ENCODE results near the gene SERF2. TPM values are rescaled to one million over a fixed set of nuclear protein-coding genes. Genes with fewer than 3 reads are reported as not detected.
A peak's percentile ranks its signal among the peaks of the same experiment; 100 is the strongest.

The SERF2 gene
- total and polyA plus RNA-seq, 2 of the 8 experiments (the other 6 are each of a cell fraction or from before 2014, with no cell fraction given) = 655 to 999 TPM

GRCh38 chr15:43826508-43827341, 34.6 kb downstream of the SERF2 start, which contains the start of gene WDR76:
WDR76 (plus strand) TSS chr15:43827002; CDS start chr15:43827033, 31 bp downstream.
- Histone ChIP-seq H2BK120ac (replicated peaks; ENCODE audit: low read depth, low read length) (no peak within 1 kb of the TSS), H2BK20ac (ENCODE audit: low read length) (no peak within 1 kb of the TSS), H3K4me1 (replicated peaks in 1 of 4; ENCODE audit: control insufficient read depth in 3 of 4, insufficient read depth in 4 of 4, low read length in 3 of 4) (peaks cover 0 to 4% (median 2%) of the 10 kb centered on the region in 4 experiments; a peak in 4 of 7 replicates), H3K4ac (replicated peaks; ENCODE audit: insufficient read length, low read depth, low read length) (no peak within 1 kb of the TSS), H2AK5ac (ENCODE audit: low read depth, low read length) (no peak within 1 kb of the TSS), H3K18ac (ENCODE audit: extremely low read depth, low read length) (peak within 1 kb of the TSS; percentile 62; the same call in 1 of the 2 replicates), H3K27me3 (replicated peaks in 1 of 4; ENCODE audit: control insufficient read depth in 3 of 4, extremely low read depth in 1 of 4, insufficient read depth in 3 of 4, low read length in 3 of 4) (peaks cover 0 to 16% (median 4%) of the 10 kb centered on the region in 4 experiments; a peak in 4 of 7 replicates), H3K79me1 (ENCODE audit: low read depth, low read length) (no peaks in the 10 kb centered on the region), H3K14ac (ENCODE audit: insufficient read length) (no peak within 1 kb of the TSS), H3K56ac (replicated peaks; ENCODE audit: insufficient read length, low read depth, low read length) (no peak within 1 kb of the TSS), H3K36me3 (ENCODE audit: control insufficient read depth in 2 of 4, insufficient read depth in 4 of 4, low read length in 3 of 4) (peaks cover 0 to 5% (median 0%) of the 10 kb centered on the region in 4 experiments; a peak in 1 of 8 replicates), H3K27ac (ENCODE audit: low read depth, low read length) (peak within 1 kb of the TSS; percentile 36; the same call in 1 of the 2 replicates), H4K5ac (ENCODE audit: insufficient read length, low read depth, low read length) (no peak within 1 kb of the TSS), H4K91ac (replicated peaks; ENCODE audit: insufficient read length, low read length) (no peak within 1 kb of the TSS), H3K4me2 (ENCODE audit: insufficient read depth in 1 of 2, low read depth in 2 of 2, low read length in 2 of 2) (peak within 1 kb of the TSS; percentile 64 to 80), H4K20me1 (replicated peaks in 1 of 2; ENCODE audit: control insufficient read depth in 1 of 2, insufficient read depth in 2 of 2, low read length in 2 of 2) (no peaks in the 10 kb centered on the region), H3K23me2 (ENCODE audit: low read depth, low read length) (no peaks in the 10 kb centered on the region), H2BK15ac (ENCODE audit: low read length) (no peak within 1 kb of the TSS), H2BK12ac (ENCODE audit: low read depth, low read length) (no peak within 1 kb of the TSS; the same call in 1 of the 2 replicates), H2BK5ac (ENCODE audit: low read depth, low read length) (no peak within 1 kb of the TSS), H3K4me3 (ENCODE audit: extremely low read depth in 1 of 4, insufficient read depth in 2 of 4, low read depth in 3 of 4, low read length in 4 of 4) (peak within 1 kb of the TSS; percentile 57 to 82 (median 62)), H3K79me2 (ENCODE audit: control insufficient read depth in 1 of 2, insufficient read depth in 2 of 2, low read length in 2 of 2) (peaks cover 3 to 15% of the 10 kb centered on the region in 2 experiments), H3K9me3 (ENCODE audit: insufficient read depth in 2 of 2, low read depth in 1 of 2, low read length in 1 of 2) (peaks cover 0 to 3% of the 10 kb centered on the region in 2 experiments; a peak in 2 of 4 replicates), H3K23ac (ENCODE audit: insufficient read length) (no peak within 1 kb of the TSS), H4K8ac (ENCODE audit: extremely low read depth, insufficient read depth, low read length) (peak within 1 kb of the TSS; percentile 90), H3K9ac (replicated peaks in 1 of 4; ENCODE audit: extremely low read depth in 1 of 4, low read depth in 3 of 4, low read length in 3 of 4) (peak within 1 kb of the TSS; percentile 74 to 92 (median 78)), H2AFZ (ENCODE audit: low read length) (peak within 1 kb of the TSS; percentile 92)
- no peak for FAIRE-seq
- CTCF ChIA-PET (ENCODE audit: partially characterized antibody) = interaction anchor here (0.7 kb wide), 1 partner anchor 14 kb away, joined by 3 read pairs; no protein-coding TSS in a partner anchor
- POLR2A ChIA-PET (ENCODE audit: partially characterized antibody) = interaction anchor here (0.6 to 2.0 kb wide), 6 partner anchors 17 to 343 kb away, joined by 3 to 8 read pairs (median 4); partner anchors contain the start of genes ELL3, HYPK and SERINC4
- 16% methylated on average over 48 of the region's 48 CpGs; no CpG with 5 or more reads in 1 of the 2 experiments for WGBS, 2 experiments (ENCODE audit: extremely low coverage in 1 of 2, insufficient coverage in 1 of 2, insufficient read length in 1 of 2, insufficient replicate concordance in 2 of 2, low coverage in 1 of 2, low lambda C conversion rate in 2 of 2, missing lambda C conversion rate in 1 of 2)
- peak; percentile 60 to 89 for DNase-seq (ENCODE audit: low read depth in 1 of 2, low spot score in 2 of 2)
- no peak for TF ChIP-seq MAFK (IDR thresholded peaks at IDR 0.05; ENCODE audit: low read depth, low read length)
- no peak for TF ChIP-seq ATF3 (IDR thresholded peaks at IDR 0.05; ENCODE audit: insufficient read depth, low read depth, low read length)
- TF ChIP-seq EP300 (IDR thresholded peaks at IDR 0.05; ENCODE audit: borderline replicate concordance in 1 of 2, low read depth in 2 of 2, low read length in 2 of 2) = no peak
- TF ChIP-seq CREB1 (IDR thresholded peaks at IDR 0.05) = no peak
- TF ChIP-seq GABPA (IDR thresholded peaks at IDR 0.05; ENCODE audit: borderline replicate concordance, insufficient read depth, low read length) = no peak
- peak; percentile 67; the same call in 1 of the 2 replicates for TF ChIP-seq KDM1A (IDR thresholded peaks at IDR 0.05; ENCODE audit: borderline replicate concordance, low read length)
- no peak for TF ChIP-seq TAF1 (IDR thresholded peaks at IDR 0.05; ENCODE audit: low read depth, low read length)
- TF ChIP-seq SUZ12 (IDR thresholded peaks at IDR 0.05; ENCODE audit: low read length) = no peak
- peak; percentile 44; the same call in 1 of the 2 replicates for TF ChIP-seq TBP (IDR thresholded peaks at IDR 0.05; ENCODE audit: low read depth, low read length)
- TF ChIP-seq FOSL1 (IDR thresholded peaks at IDR 0.05; ENCODE audit: insufficient read depth, low read depth, low read length) = no peak
